GM23248 (cell line): ENCODE measurements around the gene NOG. TPM values are rescaled to one million over a fixed set of nuclear protein-coding genes. Genes with fewer than 3 reads are reported as not detected.

ENCODE experiments used
- DNase-seq: peaks from one replicate; pipeline ENCODE4 v3.0.0-alpha.2; 2015
- H2AFZ ChIP-seq: fragments of 200-600 bp; sonication (generic); 2 replicates; pipeline ENCODE4 v1.6.1; 2016; ENCODE audit warnings: antibody characterized with exemption
- H3F3A ChIP-seq: fragments of 200-600 bp; sonication (generic); 2 replicates; pipeline ENCODE4 v1.6.1; 2016; ENCODE audit warnings: mild to moderate bottlenecking, antibody characterized with exemption, mixed run types; ENCODE audit not compliant: insufficient read depth
- H3K27ac ChIP-seq: fragments of 200-600 bp; sonication (generic); 2 replicates; pipeline ENCODE4 v1.5.1; 2016; ENCODE audit warnings: mild to moderate bottlenecking
- H3K27me3 ChIP-seq: fragments of 200-600 bp; sonication (generic); replicated peaks from 2 replicates; pipeline ENCODE4 v1.6.1; 2016; ENCODE audit warnings: mild to moderate bottlenecking; ENCODE audit not compliant: insufficient read depth
- H3K36me3 ChIP-seq: fragments of 200-600 bp; sonication (generic); 2 replicates; pipeline ENCODE4 v1.6.1; 2016; ENCODE audit warnings: low read depth, mild to moderate bottlenecking
- H3K4me1 ChIP-seq: fragments of 200-600 bp; sonication (generic); 2 replicates; pipeline ENCODE4 v1.6.1; 2016; ENCODE audit warnings: mild to moderate bottlenecking; ENCODE audit not compliant: insufficient read depth
- H3K4me2 ChIP-seq: fragments of 200-600 bp; sonication (generic); one replicate; pipeline ENCODE4 v1.6.1; 2016; ENCODE audit warnings: mild to moderate bottlenecking; ENCODE audit not compliant: unreplicated experiment
- H3K4me3 ChIP-seq: fragments of 200-600 bp; sonication (generic); 2 replicates; pipeline ENCODE4 v1.5.1; 2016; ENCODE audit warnings: mild to moderate bottlenecking
- H3K79me2 ChIP-seq: fragments of 200-600 bp; sonication (generic); 2 replicates; pipeline ENCODE4 v1.6.1; 2016; ENCODE audit warnings: mild to moderate bottlenecking; ENCODE audit not compliant: insufficient read depth
- H3K9ac ChIP-seq: fragments of 200-600 bp; sonication (generic); 2 replicates; pipeline ENCODE4 v1.6.1; 2016; ENCODE audit warnings: mild to moderate bottlenecking
- H3K9me2 ChIP-seq: fragments of 200-600 bp; sonication (generic); 2 replicates; pipeline ENCODE4 v1.6.1; 2016; ENCODE audit warnings: mixed run types, mild to moderate bottlenecking, moderate library complexity; ENCODE audit not compliant: insufficient read depth
- H3K9me3 ChIP-seq: fragments of 200-600 bp; sonication (generic); one replicate; pipeline ENCODE4 v1.6.1; 2017; ENCODE audit warnings: low read depth
- H4K20me1 ChIP-seq: fragments of 200-600 bp; sonication (generic); 2 replicates; pipeline ENCODE4 v1.6.0; 2016; ENCODE audit not compliant: insufficient read depth
- EZH2 ChIP-seq: fragments of 200-600 bp; sonication (generic); IDR thresholded peaks from 2 replicates; pipeline ENCODE4 v1.6.1; 2018; ENCODE audit warnings: antibody characterized with exemption, mild to moderate bottlenecking; ENCODE audit not compliant: insufficient read depth, poor library complexity, severe bottlenecking
- EZH2phosphoT487 ChIP-seq: fragments of 200-600 bp; sonication (generic); IDR thresholded peaks from 2 replicates; pipeline ENCODE4 v1.6.1; 2018; ENCODE audit warnings: antibody characterized with exemption, moderate library complexity, mild to moderate bottlenecking, low read depth; ENCODE audit not compliant: insufficient read depth
- WGBS, 2 experiments: methylation state at CpG; one replicate each; pipeline ENCODE4 v1.1.6; 2015 to 2017; ENCODE audit warnings: low lambda C conversion rate in 2 of 2, low coverage in 1 of 2; ENCODE audit errors: missing lambda C conversion rate in 2 of 2; 5-methylcytosine and 5-hydroxymethylcytosine counted together
- in situ Hi-C: fragments of 300-500 bp; cut with MboI; formaldehyde crosslinking; loops from 2 replicates; pipeline ENCODE4 v1.15.0; 2020
- polyA plus RNA-seq: library from polyadenylated mRNA; unstranded; fragments of >200 nt; fragmentation: Nextera tagmentation; extraction: Ambion mirVana; gene quantifications from 2 replicates; pipeline ENCODE4 v1.2.1, GENCODE V29; 2016
- total RNA-seq: library from RNA; depleted of rRNA; stranded (reverse); fragments of >200 nt; shearing (Covaris generic); gene quantifications from 2 replicates; pipeline ENCODE4 v1.2.3, GENCODE V29; 2014

Gene NOG
- total and polyA plus RNA-seq, 2 experiments from 2014 or later = 4.4 to 6.7 TPM

- Histone ChIP-seq H3K4me2 (no peak overlapping the region), H3K79me2 (no peaks in the 10 kb centered on the region), H3K9me2 (no peaks in the 10 kb centered on the region), H3K9ac (no peak overlapping the region), H2AFZ (no peak overlapping the region), H3F3A (no peaks in the 10 kb centered on the region), H3K27me3 (0 out of 2 replicates have a peak, but pooled peaks cover 4% of the 10 kb centered on the region), H3K4me3 (no peak overlapping the region), H3K36me3 (no peaks in the 10 kb centered on the region), H3K9me3 (no peaks in the 10 kb centered on the region), H3K4me1 (no peaks in the 10 kb centered on the region), H4K20me1 (no peaks in the 10 kb centered on the region), H3K27ac (no peak overlapping the region)
- WGBS, 2 experiments = 85 to 94% methylated on average over 8 of the region's 8 CpGs
- in situ Hi-C loops = no loop called here
- no peak for DNase-seq
- TF ChIP-seq EZH2 (no peak), EZH2phosphoT487 (no peak)
Observed at GRCh38 chr17:56602292-56603130, 9.0 kb downstream of the NOG start.

GRCh38 chr17:56603486-56604238 lies 10.2 kb downstream of the NOG start:
- Histone ChIP-seq H3K4me3 (no peak overlapping the region), H3K4me1 (no peaks in the 10 kb centered on the region), H3F3A (no peaks in the 10 kb centered on the region), H3K9me3 (no peaks in the 10 kb centered on the region), H3K9ac (no peak overlapping the region), H3K27ac (no peak overlapping the region), H3K27me3 (no peaks in the 10 kb centered on the region), H3K79me2 (no peaks in the 10 kb centered on the region), H2AFZ (no peak overlapping the region), H3K36me3 (no peaks in the 10 kb centered on the region), H4K20me1 (no peaks in the 10 kb centered on the region), H3K4me2 (no peak overlapping the region), H3K9me2 (no peaks in the 10 kb centered on the region)
- whole genome bisulfite sequencing, 2 experiments = 63% methylated on average over 7 of the region's 7 CpGs
- DNase-seq = no peak
- in situ Hi-C loops = no loop called here
- TF ChIP-seq EZH2 = no peak
- TF ChIP-seq EZH2phosphoT487 = no peak

GRCh38 chr17:56604691-56605290 lies 11.3 kb downstream of the NOG start:
- Histone ChIP-seq H3F3A (no peaks in the 10 kb centered on the region), H4K20me1 (no peaks in the 10 kb centered on the region), H3K9ac (no peak overlapping the region), H3K4me3 (no peak overlapping the region), H3K4me1 (no peaks in the 10 kb centered on the region), H3K36me3 (no peaks in the 10 kb centered on the region), H2AFZ (no peak overlapping the region), H3K79me2 (no peaks in the 10 kb centered on the region), H3K27me3 (no peaks in the 10 kb centered on the region), H3K4me2 (no peak overlapping the region), H3K27ac (no peak overlapping the region), H3K9me3 (no peaks in the 10 kb centered on the region), H3K9me2 (no peaks in the 10 kb centered on the region)
- in situ Hi-C loops = no loop called here
- TF ChIP-seq EZH2phosphoT487 = no peak
- no peak for TF ChIP-seq EZH2
- no peak for DNase-seq
- WGBS, 2 experiments = 60 to 74% methylated on average over 1 of the region's 1 CpG

GRCh38 chr17:56608944-56609343 lies 15.4 kb downstream of the NOG start:
- H2AFZ ChIP-seq = no peak overlapping the region
- H3K27me3 ChIP-seq = no peaks in the 10 kb centered on the region
- no peaks in the 10 kb centered on the region for H3F3A ChIP-seq
- H3K79me2 ChIP-seq = no peaks in the 10 kb centered on the region
- no peak overlapping the region for H3K4me2 ChIP-seq
- WGBS, 2 experiments = 57 to 59% methylated on average over 4 of the region's 4 CpGs
- no peak overlapping the region for H3K4me3 ChIP-seq
- no peaks in the 10 kb centered on the region for H3K4me1 ChIP-seq
- H3K36me3 ChIP-seq = no peaks in the 10 kb centered on the region
- H3K9me3 ChIP-seq = no peaks in the 10 kb centered on the region
- no peaks in the 10 kb centered on the region for H4K20me1 ChIP-seq
- no peak for TF ChIP-seq EZH2
- no peak overlapping the region for H3K9ac ChIP-seq
- H3K27ac ChIP-seq = no peak overlapping the region
- in situ Hi-C loops = no loop called here
- DNase-seq = no peak
- H3K9me2 ChIP-seq = no peaks in the 10 kb centered on the region
